Measurements from ENCODE around the gene RPUSD1.
"Not testable (repeated sequence)": the region's sequence is repeated elsewhere in the genome, so short reads cannot be mapped to it uniquely, and the experiment has no call there.

Gene RPUSD1

GRCh38 chr16:766008-766819, 22.0 kb downstream of the RPUSD1 start:
- no peak for DNase-seq (ENCODE audit: low spot score)

- DNase-seq (ENCODE audit: low spot score), result no peak
Measured at GRCh38 chr16:765488-765865, 22.7 kb downstream of the RPUSD1 start.

- no peak for DNase-seq (ENCODE audit: low spot score)
Measured at GRCh38 chr16:764848-765487, 23.2 kb downstream of the RPUSD1 start.

- no peak for DNase-seq (ENCODE audit: low spot score)
Measured at GRCh38 chr16:764184-764750, 23.9 kb downstream of the RPUSD1 start.

- no peak for DNase-seq (ENCODE audit: low spot score)
Measured at GRCh38 chr16:763369-764183, 24.6 kb downstream of the RPUSD1 start.

- DNase-seq (ENCODE audit: low spot score), result no peak
Measured at GRCh38 chr16:762595-763268, 25.4 kb downstream of the RPUSD1 start.

GRCh38 chr16:761625-762513, 26.3 kb downstream of the RPUSD1 start:
- DNase-seq (ENCODE audit: low spot score), result no peak

GRCh38 chr16:760545-761343, 27.4 kb downstream of the RPUSD1 start, which contains the start of gene MSLN:
Gene MSLN (plus strand): TSS chr16:760734. CDS start chr16:762681, 1,947 bp downstream.
- no peak for DNase-seq (ENCODE audit: low spot score)

GRCh38 chr16:760065-760464, 28.1 kb downstream of the RPUSD1 start:
- DNase-seq (ENCODE audit: low spot score), result no peak

- no peak for DNase-seq (ENCODE audit: low spot score)
Measured at GRCh38 chr16:759110-759910, 28.9 kb downstream of the RPUSD1 start.

- DNase-seq (ENCODE audit: low spot score), result no peak
Measured at GRCh38 chr16:756428-756827, 31.8 kb downstream of the RPUSD1 start.

GRCh38 chr16:754656-755055, 33.5 kb downstream of the RPUSD1 start:
- DNase-seq (ENCODE audit: low spot score), result no peak

GRCh38 chr16:754121-754607, 34.0 kb downstream of the RPUSD1 start:
- not testable (repeated sequence) for DNase-seq (ENCODE audit: low spot score)

- no peak for DNase-seq (ENCODE audit: low spot score)
Measured at GRCh38 chr16:752007-752312, 36.2 kb downstream of the RPUSD1 start.

GRCh38 chr16:751152-752006, 36.8 kb downstream of the RPUSD1 start:
- DNase-seq (ENCODE audit: low spot score), result no peak

- DNase-seq (ENCODE audit: low spot score), result no peak
Measured at GRCh38 chr16:750485-750884, 37.7 kb downstream of the RPUSD1 start.

GRCh38 chr16:749010-749409, 39.2 kb downstream of the RPUSD1 start:
- no peak for DNase-seq (ENCODE audit: low spot score)
